HG02610 (cell line): ENCODE results near the gene ELF1.
"Not testable (repeated sequence)": the region's sequence is repeated elsewhere in the genome, so short reads cannot be mapped to it uniquely, and the experiment has no call there.

Experiments
- ATAC-seq: cut with Tn5 transposase; IDR thresholded peaks from one replicate; pipeline ENCODE4 v1.9.1; 2021; ENCODE audit warnings: mild to moderate bottlenecking, moderate library complexity; ENCODE audit not compliant: unreplicated experiment

ELF1 gene

GRCh38 chr13:40958655-40959054 lies 60.5 kb downstream of the ELF1 start:
- no peak for ATAC-seq

- no peak for ATAC-seq
Observed at GRCh38 chr13:40946485-40946884, 72.6 kb downstream of the ELF1 start.

GRCh38 chr13:40943073-40943472 lies 76.0 kb downstream of the ELF1 start:
- ATAC-seq: no peak

GRCh38 chr13:40941581-40941980 lies 77.5 kb downstream of the ELF1 start:
- ATAC-seq: no peak

- ATAC-seq: no peak
Observed at GRCh38 chr13:40940841-40941240, 78.3 kb downstream of the ELF1 start.

GRCh38 chr13:40933508-40934204 lies 85.5 kb downstream of the ELF1 start:
- ATAC-seq: peak; percentile 72

GRCh38 chr13:40932252-40932651 lies 86.9 kb downstream of the ELF1 start:
- ATAC-seq: no peak

GRCh38 chr13:40931719-40932118 lies 87.4 kb downstream of the ELF1 start:
- ATAC-seq: no peak

- not testable (repeated sequence) for ATAC-seq
Observed at GRCh38 chr13:40929883-40930282, 89.2 kb downstream of the ELF1 start.

GRCh38 chr13:40928980-40929379 lies 90.1 kb downstream of the ELF1 start:
- ATAC-seq: no peak

- no peak for ATAC-seq
Observed at GRCh38 chr13:40927929-40928328, 91.2 kb downstream of the ELF1 start.

- no peak for ATAC-seq
Observed at GRCh38 chr13:40923867-40924266, 95.2 kb downstream of the ELF1 start.

- ATAC-seq: no peak
Observed at GRCh38 chr13:40922437-40923040, 96.6 kb downstream of the ELF1 start.

- no peak for ATAC-seq
Observed at GRCh38 chr13:40920826-40921225, 98.3 kb downstream of the ELF1 start.

- ATAC-seq: not testable (repeated sequence)
Observed at GRCh38 chr13:40919901-40920300, 99.2 kb downstream of the ELF1 start.

GRCh38 chr13:40916207-40916998 lies 102.7 kb downstream of the ELF1 start:
- no peak for ATAC-seq

- not testable (repeated sequence) for ATAC-seq
Observed at GRCh38 chr13:40914863-40915262, 104.3 kb downstream of the ELF1 start.

GRCh38 chr13:40911341-40911740 lies 107.8 kb downstream of the ELF1 start:
- ATAC-seq: no peak

- ATAC-seq: peak; percentile 95
Observed at GRCh38 chr13:40910324-40911050, 108.6 kb downstream of the ELF1 start.

GRCh38 chr13:40909541-40910200 lies 109.4 kb downstream of the ELF1 start:
- ATAC-seq: not testable (repeated sequence)

- no peak for ATAC-seq
Observed at GRCh38 chr13:40908546-40908945, 110.6 kb downstream of the ELF1 start.
